H9 (cell line): Measurements from ENCODE around the gene IL1RL2. TPM values are rescaled to one million over a fixed set of nuclear protein-coding genes. Genes with fewer than 3 reads are reported as not detected.

ENCODE experiments used
- DNase-seq: peaks from one replicate; pipeline ENCODE4 v3.0.0-alpha.2; 2017
- H2AFZ ChIP-seq: one replicate; pipeline ENCODE4 v1.6.1; 2013; ENCODE audit warnings: mild to moderate bottlenecking, low read length, control low read depth, moderate library complexity
- H2AK5ac ChIP-seq: 2 replicates; pipeline ENCODE4 v1.6.1; 2013; ENCODE audit warnings: low read length, control low read depth, mixed read lengths; ENCODE audit not compliant: insufficient read length
- H2BK120ac ChIP-seq: one replicate; pipeline ENCODE4 v1.6.1; 2013; ENCODE audit warnings: low read depth, mild to moderate bottlenecking, low read length, control low read depth, inconsistent platforms; ENCODE audit not compliant: poor library complexity, severe bottlenecking
- H2BK12ac ChIP-seq: 2 replicates; pipeline ENCODE4 v1.6.1; 2013; ENCODE audit warnings: low read length, control low read depth, mixed read lengths, low read depth; ENCODE audit not compliant: insufficient read length
- H2BK15ac ChIP-seq: 2 replicates; pipeline ENCODE4 v1.6.1; 2013; ENCODE audit warnings: low read depth, low read length, control low read depth
- H2BK20ac ChIP-seq: one replicate; pipeline ENCODE4 v1.6.1; 2013; ENCODE audit warnings: low read depth, mild to moderate bottlenecking, low read length, control low read depth, inconsistent platforms; ENCODE audit not compliant: poor library complexity, severe bottlenecking
- H2BK5ac ChIP-seq: 2 replicates; pipeline ENCODE4 v1.6.1; 2013; ENCODE audit warnings: low read length, control low read depth, mixed read lengths; ENCODE audit not compliant: insufficient read length
- H3K14ac ChIP-seq: 2 replicates; pipeline ENCODE4 v1.6.1; 2013; ENCODE audit warnings: low read length, control low read depth; ENCODE audit not compliant: insufficient read depth
- H3K18ac ChIP-seq: 2 replicates; pipeline ENCODE4 v1.6.1; 2013; ENCODE audit warnings: low read depth, mild to moderate bottlenecking, mixed read lengths, low read length, control low read depth; ENCODE audit not compliant: insufficient read length
- H3K23ac ChIP-seq: 2 replicates; pipeline ENCODE4 v1.6.1; 2013; ENCODE audit warnings: low read length, control low read depth, mixed read lengths, low read depth; ENCODE audit not compliant: insufficient read length
- H3K23me2 ChIP-seq: 2 replicates; pipeline ENCODE4 v1.6.1; 2013; ENCODE audit warnings: low read depth, mild to moderate bottlenecking, mixed read lengths, low read length, control low read depth; ENCODE audit not compliant: insufficient read length, poor library complexity, severe bottlenecking
- H3K27ac ChIP-seq: 2 replicates; pipeline ENCODE4 v1.5.1; 2013; ENCODE audit warnings: low read length, control low read depth, mixed read lengths, low read depth; ENCODE audit not compliant: insufficient read length
- H3K27me3 ChIP-seq: 2 replicates; pipeline ENCODE4 v1.6.1; 2013; ENCODE audit warnings: low read length, control low read depth, inconsistent platforms; ENCODE audit not compliant: insufficient read depth
- H3K4ac ChIP-seq: 2 replicates; pipeline ENCODE4 v1.6.1; 2013; ENCODE audit warnings: low read depth, mild to moderate bottlenecking, control low read depth, inconsistent platforms, low read length, moderate library complexity
- H3K4me1 ChIP-seq: 2 replicates; pipeline ENCODE4 v1.6.1; 2013; ENCODE audit warnings: low read length, control low read depth, inconsistent platforms; ENCODE audit not compliant: insufficient read depth
- H3K4me2 ChIP-seq: 2 replicates; pipeline ENCODE4 v1.6.1; 2013; ENCODE audit warnings: low read length, control low read depth, mixed read lengths; ENCODE audit not compliant: insufficient read length, insufficient read depth
- H3K56ac ChIP-seq: 2 replicates; pipeline ENCODE4 v1.6.1; 2013; ENCODE audit warnings: low read depth, mild to moderate bottlenecking, mixed read lengths, low read length, control low read depth; ENCODE audit not compliant: insufficient read length
- H3K79me1 ChIP-seq: 2 replicates; pipeline ENCODE4 v1.6.1; 2013; ENCODE audit warnings: low read depth, mild to moderate bottlenecking, moderate library complexity, low read length, control low read depth, inconsistent platforms; ENCODE audit not compliant: insufficient read depth, poor library complexity, severe bottlenecking
- H3K79me2 ChIP-seq: 2 replicates; pipeline ENCODE4 v1.6.1; 2013; ENCODE audit warnings: low read length, control low read depth, inconsistent platforms; ENCODE audit not compliant: insufficient read depth
- H3K9ac ChIP-seq: 2 replicates; pipeline ENCODE4 v1.6.1; 2013; ENCODE audit warnings: low read length, control low read depth, mixed read lengths; ENCODE audit not compliant: insufficient read length; ENCODE audit errors: extremely low read depth
- H3K9me3 ChIP-seq: one replicate; pipeline ENCODE4 v1.6.1; 2013; ENCODE audit warnings: low read depth, low read length, inconsistent platforms; ENCODE audit not compliant: control insufficient read depth
- H3T11ph ChIP-seq: one replicate; pipeline ENCODE4 v1.6.1; 2013; ENCODE audit warnings: mild to moderate bottlenecking, low read length, control low read depth, inconsistent platforms
- H4K20me1 ChIP-seq: one replicate; pipeline ENCODE4 v1.6.1; 2013; ENCODE audit not compliant: control insufficient read depth, insufficient read length, insufficient read depth
- H4K5ac ChIP-seq: 2 replicates; pipeline ENCODE4 v1.6.1; 2013; ENCODE audit warnings: low read depth, mild to moderate bottlenecking, mixed read lengths, low read length, control low read depth; ENCODE audit not compliant: insufficient read length
- H4K8ac ChIP-seq: replicated peaks from 2 replicates; pipeline ENCODE4 v1.6.1; 2013; ENCODE audit warnings: low read length, control low read depth, mixed read lengths, low read depth; ENCODE audit not compliant: insufficient read length
- H4K91ac ChIP-seq: 2 replicates; pipeline ENCODE4 v1.6.1; 2013; ENCODE audit warnings: low read depth, mild to moderate bottlenecking, moderate library complexity, mixed read lengths, low read length, control low read depth; ENCODE audit not compliant: insufficient read length
- H3K27ac Mint-ChIP-seq, 3 experiments: 2 replicates in 2 of 3; 3 replicates in 1 of 3; pipeline ENCODE4 v1.8.0; 2020 to 2021; ENCODE audit warnings: mixed read lengths in 3 of 3, mild to moderate bottlenecking in 1 of 3, moderate library complexity in 1 of 3
- H3K27me3 Mint-ChIP-seq: 2 replicates; pipeline ENCODE4 v1.8.0; 2021; ENCODE audit warnings: low read depth, mild to moderate bottlenecking, moderate library complexity, mixed read lengths
- H3K36me3 Mint-ChIP-seq, 3 experiments: 2 replicates in 2 of 3; 3 replicates in 1 of 3; pipeline ENCODE4 v1.8.0; 2020 to 2021; ENCODE audit warnings: low read depth in 3 of 3, mixed read lengths in 3 of 3; ENCODE audit not compliant: insufficient read depth in 1 of 3
- H3K4me1 Mint-ChIP-seq, 2 experiments: 2 replicates each; pipeline ENCODE4 v1.8.0; 2020; ENCODE audit warnings: mixed read lengths in 2 of 2
- H3K4me3 Mint-ChIP-seq, 2 experiments: 2 replicates in 1 of 2; 3 replicates in 1 of 2; pipeline ENCODE4 v1.8.0; 2020 to 2021; ENCODE audit warnings: mild to moderate bottlenecking in 2 of 2, mixed read lengths in 2 of 2, moderate library complexity in 1 of 2
- H3K9me3 Mint-ChIP-seq, 2 experiments: 2 replicates in 1 of 2; 3 replicates in 1 of 2; pipeline ENCODE4 v1.8.0; 2020; ENCODE audit warnings: mild to moderate bottlenecking in 2 of 2, mixed read lengths in 2 of 2, moderate library complexity in 1 of 2
- CTCF ChIP-seq: fragments of 200-600 bp; sonication (generic); conservative IDR thresholded peaks from 3 replicates; pipeline ENCODE4 v1.8.0; 2021; ENCODE audit warnings: antibody characterized with exemption, mild to moderate bottlenecking
- WGBS: extraction: QIAGEN DNeasy Blood & Tissue Kit; methylation state at CpG from one replicate; pipeline ENCODE4 v1.1.7; 2013; ENCODE audit warnings: missing lambda C conversion rate, low lambda C conversion rate, mixed read lengths; ENCODE audit not compliant: insufficient read length; ENCODE audit errors: extremely low coverage; 5-methylcytosine and 5-hydroxymethylcytosine counted together
- total RNA-seq: library from RNA; stranded (reverse); gene quantifications from 2 replicates; pipeline ENCODE4 v1.2.1, GENCODE V29; 2021

The IL1RL2 gene
- total RNA-seq, 1 experiment from 2014 or later: not detected

- Mint-ChIP-seq H3K9me3 (no peaks in the 10 kb centered on the region), H3K27ac (no peak overlapping the region), H3K36me3 (no peaks in the 10 kb centered on the region), H3K4me1 (no peaks in the 10 kb centered on the region), H3K27me3 (peaks cover 16% of the 10 kb centered on the region), H3K4me3 (no peak overlapping the region)
- Histone ChIP-seq H3K27me3 (no peaks in the 10 kb centered on the region), H2BK120ac (no peak overlapping the region), H2AFZ (no peak overlapping the region), H2BK15ac (no peak overlapping the region), H2BK20ac (no peak overlapping the region), H2BK5ac (no peak overlapping the region), H3K9ac (no peak overlapping the region), H2AK5ac (no peak overlapping the region), H3K4ac (no peak overlapping the region), H3K79me2 (no peaks in the 10 kb centered on the region), H3K4me1 (no peaks in the 10 kb centered on the region), H3K9me3 (no peaks in the 10 kb centered on the region), H4K5ac (no peak overlapping the region), H4K8ac (no peak overlapping the region), H3K4me2 (no peak overlapping the region), H4K91ac (no peak overlapping the region), H3K27ac (no peak overlapping the region), H3T11ph (no peak overlapping the region), H3K79me1 (no peaks in the 10 kb centered on the region), H3K23me2 (no peaks in the 10 kb centered on the region), H3K23ac (no peak overlapping the region), H3K14ac (no peak overlapping the region), H2BK12ac (no peak overlapping the region), H4K20me1 (no peaks in the 10 kb centered on the region), H3K56ac (no peak overlapping the region), H3K18ac (no peak overlapping the region)
- no peak for TF ChIP-seq CTCF
- WGBS: no CpG with 5 or more reads among the region's 1 CpG
- no peak for DNase-seq
These were observed 6.3 kb downstream of the IL1RL2 start for GRCh38 chr2:102193074-102193473.
